Tibial artery (tissue), 4 donors: ENCODE data around the gene ANTXRL.
"Not testable (repeated sequence)": the region's sequence is repeated elsewhere in the genome, so short reads cannot be mapped to it uniquely, and the experiment has no call there.

Experiments
- DNase-seq, 2 donors: peaks; one replicate each; pipeline ENCODE4 v3.0.0-alpha.2; 2019
- H3K27ac ChIP-seq, 2 donors: fragments of 200-600 bp; sonication (generic) in 1 of 2; 1 replicate in 1 of 2; 2 replicates in 1 of 2; pipeline ENCODE4 v1.5.1; 2018 to 2019; ENCODE audit warnings: mild to moderate bottlenecking in 1 of 2
- H3K27me3 ChIP-seq, 2 donors: fragments of 200-600 bp; sonication (generic) in 1 of 2; one replicate each; pipeline versions ENCODE4 v1.5.1 to v1.6.0; 2016 to 2019
- H3K36me3 ChIP-seq, 3 donors: fragments of 200-600 bp; sonication (generic) in 2 of 3; one replicate each; pipeline ENCODE4 v1.5.1; 2016 to 2019; ENCODE audit warnings: mild to moderate bottlenecking in 2 of 3
- H3K4me1 ChIP-seq, 4 donors: fragments of 200-600 bp; sonication (generic) in 2 of 4; 1 replicate in 3 of 4; 2 replicates in 1 of 4; pipeline ENCODE4 v1.5.1; 2016 to 2019
- H3K4me3 ChIP-seq, 2 donors: fragments of 200-600 bp; sonication (generic) in 1 of 2; 1 replicate in 1 of 2; 2 replicates in 1 of 2; pipeline ENCODE4 v1.5.1; 2018 to 2019; ENCODE audit warnings: mild to moderate bottlenecking in 2 of 2
- H3K9me3 ChIP-seq, 3 donors: fragments of 200-600 bp; sonication (generic) in 1 of 3; one replicate each; pipeline ENCODE4 v1.5.1; 2016 to 2019
- CTCF ChIP-seq, 2 experiments: fragments of 200-600 bp in 1 of 2; fragments of 450-650 bp in 1 of 2; IDR thresholded peaks; one replicate each; pipeline ENCODE4 v1.5.1; 2017 to 2019; ENCODE audit warnings: antibody characterized with exemption in 2 of 2, mild to moderate bottlenecking in 1 of 2, moderate library complexity in 1 of 2
- intact Hi-C: fragments of 100-400 bp; cut with DNase I; formaldehyde crosslinking; loops from one replicate; pipeline ENCODE4 v1.15.0; 2023; ENCODE audit warnings: low total_unique reads

ANTXRL gene

DNA sequence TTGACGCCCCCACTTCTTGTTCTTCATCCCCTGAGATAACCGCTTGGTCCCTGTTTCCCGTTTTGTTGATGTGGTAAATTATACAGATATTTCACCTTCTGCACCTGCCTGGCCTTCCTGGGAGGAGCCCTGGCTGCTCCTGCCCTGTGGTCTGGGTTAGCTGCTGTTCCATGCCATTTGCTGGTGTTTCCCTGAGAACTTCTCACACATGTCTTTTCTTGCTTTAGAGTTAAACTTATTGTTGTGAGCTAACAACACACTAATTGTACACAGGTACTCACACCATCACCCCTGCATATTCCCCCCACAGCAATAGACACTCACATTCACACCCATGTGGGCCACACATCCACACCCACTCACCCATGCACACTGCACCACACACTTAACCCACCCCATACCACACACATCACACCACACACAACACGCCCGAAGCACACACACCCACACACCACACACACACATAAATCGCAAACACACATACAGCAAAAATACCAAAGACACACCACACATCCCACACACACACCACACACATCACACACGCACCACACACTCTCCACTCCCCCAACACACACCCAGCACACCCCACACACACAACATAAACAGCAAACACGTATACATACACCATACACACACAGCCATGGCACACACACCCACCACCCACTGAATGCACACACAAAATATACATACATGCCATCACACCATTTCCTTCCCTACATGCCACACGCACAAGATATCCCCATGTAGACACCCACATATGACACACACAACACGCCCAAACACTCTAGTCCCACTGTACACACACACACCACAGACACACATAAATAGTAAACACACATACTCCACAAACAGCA is 19.4 kb upstream of the ANTXRL start:
- no peak for TF ChIP-seq CTCF (IDR thresholded peaks at IDR 0.05)
- Histone ChIP-seq H3K4me3 (no peak overlapping the region), H3K36me3 (no peaks in the 10 kb centered on the region), H3K9me3 (no peaks in the 10 kb centered on the region), H3K27ac (no peak overlapping the region), H3K4me1 (no peaks in the 10 kb centered on the region), H3K27me3 (no peaks in the 10 kb centered on the region)
- DNase-seq = no peak
- intact Hi-C loops = no loop called here

- Histone ChIP-seq H3K9me3 (no peaks in the 10 kb centered on the region), H3K36me3 (no peaks in the 10 kb centered on the region), H3K4me3 (no peak overlapping the region), H3K27ac (no peak overlapping the region), H3K4me1 (no peaks in the 10 kb centered on the region), H3K27me3 (no peaks in the 10 kb centered on the region)
- TF ChIP-seq CTCF (IDR thresholded peaks at IDR 0.05) = no peak
- intact Hi-C loops = no loop called here
- no peak for DNase-seq
Observed at GRCh38 chr10:46268076-46268881, 18.5 kb upstream of the ANTXRL start.

DNA sequence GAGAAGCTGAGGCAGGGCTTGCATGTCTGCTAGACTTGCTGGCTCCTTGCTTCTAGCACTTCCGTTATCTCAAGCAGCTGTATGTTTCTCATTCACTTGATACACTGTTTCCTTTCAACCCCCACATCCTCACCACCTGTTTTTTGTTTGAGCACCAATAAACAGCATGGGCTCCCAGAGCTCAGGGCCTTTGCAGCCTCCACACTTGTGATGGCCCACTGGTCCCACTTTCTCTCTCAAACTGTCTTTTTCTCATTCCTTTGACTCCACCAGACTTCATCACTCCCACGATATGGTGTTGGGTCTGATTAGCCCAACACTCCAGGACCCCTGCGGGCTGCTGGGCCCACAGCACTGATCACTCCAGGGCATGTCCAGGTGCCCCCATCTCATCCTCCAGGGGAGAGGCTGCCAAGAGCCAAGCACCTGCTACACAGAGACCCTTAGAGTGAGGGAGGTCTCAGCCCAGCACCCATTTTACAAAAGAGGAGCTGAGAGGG is 17.2 kb upstream of the ANTXRL start:
- H3K36me3 ChIP-seq, H3K27ac ChIP-seq, H3K4me3 ChIP-seq, intact Hi-C loops, H3K4me1 ChIP-seq, DNase-seq, H3K27me3 ChIP-seq, H3K9me3 ChIP-seq: not testable (repeated sequence)

DNA sequence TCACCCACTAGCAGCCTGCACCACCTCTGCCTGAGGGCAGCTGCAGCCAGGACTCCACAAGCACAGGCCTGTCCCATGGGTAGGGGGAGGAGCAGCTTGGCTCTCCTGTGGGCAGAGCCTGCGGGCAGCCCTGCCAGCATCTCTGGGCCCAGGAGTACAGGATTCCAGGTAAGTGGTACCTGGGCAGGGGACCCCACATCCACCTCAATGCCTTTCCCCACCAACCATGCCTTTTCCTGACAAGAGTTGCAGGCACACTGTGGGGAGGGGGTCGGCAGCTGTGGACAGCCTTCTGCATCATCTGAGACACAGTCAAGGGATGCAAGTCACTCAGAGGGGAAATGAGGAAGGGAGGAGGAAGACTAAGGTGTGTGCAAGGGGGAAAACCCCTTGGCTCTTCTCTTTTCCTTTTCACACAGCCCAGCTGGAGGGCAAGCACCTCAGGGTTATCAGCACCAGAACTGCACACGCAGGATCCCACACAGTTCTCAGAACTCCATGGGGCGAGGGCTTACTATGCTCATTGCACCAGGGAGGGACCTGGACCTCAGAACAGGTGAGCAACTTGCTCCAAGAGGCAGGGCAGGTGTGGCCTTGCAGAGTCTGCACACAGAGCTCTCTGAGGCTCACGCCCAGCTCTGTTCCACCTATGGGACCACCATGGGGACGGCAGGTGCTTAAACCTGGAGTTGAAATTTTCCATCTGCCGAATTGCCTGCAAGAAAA is 16.5 kb upstream of the ANTXRL start:
- no peaks in the 10 kb centered on the region for H3K27me3 ChIP-seq
- TF ChIP-seq CTCF (IDR thresholded peaks at IDR 0.05) = no peak
- H3K9me3 ChIP-seq = no peaks in the 10 kb centered on the region
- no peak overlapping the region for H3K4me3 ChIP-seq
- no peaks in the 10 kb centered on the region for H3K36me3 ChIP-seq
- no peaks in the 10 kb centered on the region for H3K4me1 ChIP-seq
- DNase-seq = peak in 1 of 2 donors; percentile 21
- H3K27ac ChIP-seq = no peak overlapping the region
- intact Hi-C loops = no loop called here

- H3K27me3 ChIP-seq, H3K9me3 ChIP-seq, intact Hi-C loops, H3K36me3 ChIP-seq, H3K27ac ChIP-seq, H3K4me1 ChIP-seq, H3K4me3 ChIP-seq: not testable (repeated sequence)
- peak in 1 of 2 donors; percentile 23 for DNase-seq
Observed at GRCh38 chr10:46270963-46271530, 15.8 kb upstream of the ANTXRL start.

DNA sequence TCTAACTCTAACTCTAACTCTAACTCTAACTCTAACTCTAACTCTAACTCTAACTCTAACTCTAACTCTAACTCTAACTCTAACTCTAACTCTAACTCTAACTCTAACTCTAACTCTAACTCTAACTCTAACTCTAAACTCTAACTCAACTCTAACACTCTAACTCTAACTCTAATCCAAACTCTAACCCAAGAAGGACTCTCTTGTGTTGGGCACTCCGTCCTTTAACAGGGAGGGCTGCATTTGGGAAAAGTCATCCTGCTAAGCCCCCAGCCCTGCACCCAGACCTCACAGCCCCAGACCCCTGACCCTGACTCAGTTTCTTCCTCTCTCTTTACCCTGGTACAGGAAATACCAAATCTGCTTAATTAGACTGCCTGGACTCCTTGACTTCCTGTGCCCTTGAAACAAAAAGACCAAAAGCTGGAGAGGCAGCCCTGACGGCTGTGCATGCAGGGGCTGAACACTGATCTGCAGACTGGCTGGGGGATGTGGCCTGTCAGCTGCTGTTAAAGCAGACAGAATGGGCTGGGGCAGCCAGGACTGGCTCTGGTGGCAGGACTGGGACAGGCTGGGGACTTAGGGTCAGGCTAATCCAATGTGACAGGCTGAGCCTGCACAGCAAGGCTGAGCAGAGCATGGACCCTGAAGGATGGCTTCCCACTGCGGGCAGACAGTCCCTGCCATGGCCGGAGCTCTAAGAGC is 14.8 kb upstream of the ANTXRL start:
- H3K4me1 ChIP-seq, H3K36me3 ChIP-seq, H3K9me3 ChIP-seq, H3K27ac ChIP-seq, H3K4me3 ChIP-seq, intact Hi-C loops, H3K27me3 ChIP-seq: not testable (repeated sequence)
- DNase-seq = peak in 1 of 2 donors; percentile 37
